Fibroblast of pulmonary artery (primary cell): ENCODE measurements around the gene LIME1.

ENCODE experiments used
- DNase-seq: peaks from one replicate; pipeline ENCODE4 v3.0.0-alpha.2; 2010; ENCODE audit warnings: low read depth
- H3K4me3 ChIP-seq: replicated peaks from 2 replicates; pipeline ENCODE4 v1.5.1; 2011; ENCODE audit warnings: low read depth, mild to moderate bottlenecking, control low read depth, low read length, moderate library complexity
- CTCF ChIP-seq: IDR thresholded peaks from 2 replicates; pipeline ENCODE4 v1.5.1; 2011; ENCODE audit warnings: mild to moderate bottlenecking, control low read depth, low read length, inconsistent platforms; ENCODE audit errors: missing control alignments

LIME1 gene

GRCh38 chr20:63738687-63739129 lies 2.2 kb downstream of the LIME1 start:
- no peak overlapping the region for H3K4me3 ChIP-seq
- TF ChIP-seq CTCF = no peak
- DNase-seq = no peak

DNA sequence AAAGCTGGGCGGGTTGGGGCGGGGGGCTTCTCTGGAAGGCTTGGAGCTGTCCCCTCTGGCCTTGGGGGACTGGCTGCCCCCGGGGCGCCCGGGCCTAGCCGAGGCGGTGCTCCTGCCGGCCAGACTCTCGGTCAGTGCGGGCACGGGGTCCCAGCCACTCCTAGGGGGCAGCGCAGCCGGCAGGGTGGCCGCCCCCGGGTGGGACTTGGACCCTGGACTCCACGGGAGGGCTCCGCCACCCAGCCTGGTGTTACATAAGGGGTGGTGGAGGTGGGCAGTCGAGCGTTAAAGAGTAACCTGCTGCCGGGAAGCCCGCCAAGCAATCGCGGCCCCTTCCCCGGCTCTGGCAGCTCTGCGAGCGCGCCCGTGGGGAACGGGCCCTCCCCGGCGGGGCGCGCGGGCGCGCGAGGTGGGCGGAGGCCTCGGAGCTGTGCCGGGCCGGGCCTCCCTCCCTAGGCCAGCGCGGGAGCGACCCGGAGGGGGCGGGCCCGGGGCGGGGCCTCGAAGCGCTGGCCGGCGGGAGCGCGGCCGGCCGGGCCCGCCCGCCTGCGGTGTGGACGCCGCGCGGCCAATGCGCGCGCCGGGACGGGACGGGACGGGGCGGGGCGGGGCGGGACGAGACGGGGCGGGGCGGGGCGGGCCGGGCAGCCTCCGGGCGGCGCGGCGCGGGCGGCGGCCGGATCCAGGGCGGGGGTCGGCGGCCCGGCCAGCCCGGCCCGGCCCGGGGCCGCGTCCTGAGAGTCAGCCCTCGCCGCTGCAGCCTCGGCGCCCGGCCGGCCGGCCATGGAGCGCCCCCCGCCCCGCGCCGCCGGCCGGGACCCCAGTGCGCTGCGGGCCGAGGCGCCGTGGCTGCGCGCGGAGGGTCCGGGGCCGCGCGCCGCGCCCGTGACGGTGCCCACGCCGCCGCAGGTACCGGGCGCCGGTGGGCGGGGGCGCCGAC lies 2.9 kb downstream of the LIME1 start, which contains the start of gene SLC2A4RG:
Gene SLC2A4RG, plus strand, starts transcription at position 647 of the 940 bp plus-strand sequence. Its CDS starts 137 bp downstream, at position 784.
- peak within 1 kb of the TSS; percentile 72 for H3K4me3 ChIP-seq
- no peak for TF ChIP-seq CTCF

DNA sequence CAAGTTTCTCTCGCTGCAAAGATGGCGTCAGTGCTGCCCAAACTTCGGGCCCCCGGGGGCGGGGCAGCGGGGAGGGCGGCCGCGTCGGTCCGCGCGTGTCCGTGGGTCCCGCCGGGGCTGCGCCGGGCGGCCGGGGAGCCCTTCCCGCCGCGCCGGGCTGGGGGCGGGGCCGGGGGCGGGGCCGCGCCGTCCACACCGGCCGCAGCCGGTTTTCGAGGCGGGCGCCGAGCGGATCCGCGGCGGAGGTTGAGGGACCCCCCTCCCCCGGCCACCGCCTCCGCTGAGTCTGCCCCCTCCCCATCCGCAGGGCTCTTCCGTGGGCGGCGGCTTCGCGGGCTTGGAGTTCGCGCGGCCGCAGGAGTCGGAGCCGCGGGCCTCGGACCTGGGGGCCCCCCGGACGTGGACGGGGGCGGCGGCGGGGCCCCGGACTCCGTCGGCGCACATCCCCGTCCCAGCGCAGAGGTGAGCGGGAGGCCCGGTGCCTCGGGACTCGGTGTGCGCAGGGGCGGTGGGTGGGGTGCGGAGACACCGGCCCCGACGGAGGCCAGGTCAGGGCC lies 3.7 kb downstream of the LIME1 start:
- no peak for TF ChIP-seq CTCF
- peak overlapping the region; percentile 72 for H3K4me3 ChIP-seq
- DNase-seq = peak; percentile 26

More for the DNA sequence above, 2.9 kb downstream of the LIME1 start, which contains the start of gene SLC2A4RG:
- DNase-seq = peak; percentile 71

- peak; percentile 91 for DNase-seq
- peak; percentile 3 for TF ChIP-seq CTCF
- peak overlapping the region; percentile 72 for H3K4me3 ChIP-seq
Measured at GRCh38 chr20:63740627-63741353, 4.3 kb downstream of the LIME1 start.

GRCh38 chr20:63741354-63741675 lies 4.9 kb downstream of the LIME1 start:
- TF ChIP-seq CTCF = no peak
- no peak for DNase-seq
- peak overlapping the region; percentile 72 for H3K4me3 ChIP-seq

DNA sequence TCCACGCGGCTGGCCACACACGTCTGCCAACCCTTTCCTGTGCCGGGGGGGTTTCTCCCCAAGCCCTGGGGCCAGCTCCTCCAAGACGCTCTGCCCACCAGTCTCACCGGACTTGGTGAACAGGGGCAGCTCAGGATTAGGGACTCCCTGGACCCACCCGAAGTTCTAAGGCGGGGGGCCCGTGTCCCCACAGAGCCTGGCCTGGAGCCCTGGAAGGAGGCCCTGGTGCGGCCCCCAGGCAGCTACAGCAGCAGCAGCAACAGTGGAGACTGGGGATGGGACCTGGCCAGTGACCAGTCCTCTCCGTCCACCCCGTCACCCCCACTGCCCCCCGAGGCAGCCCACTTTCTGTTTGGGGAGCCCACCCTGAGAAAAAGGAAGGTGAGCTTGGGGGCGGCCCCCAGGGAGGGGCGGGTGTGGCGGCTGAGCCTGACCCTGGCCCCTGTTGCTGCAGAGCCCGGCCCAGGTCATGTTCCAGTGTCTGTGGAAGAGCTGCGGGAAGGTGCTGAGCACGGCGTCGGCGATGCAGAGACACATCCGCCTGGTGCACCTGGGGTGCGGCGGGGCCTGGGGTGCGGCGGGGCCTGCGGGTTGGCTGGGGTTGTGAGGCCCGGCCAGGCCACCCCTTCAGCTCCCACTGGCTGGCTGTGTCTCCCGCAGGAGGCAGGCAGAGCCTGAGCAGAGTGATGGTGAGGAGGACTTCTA lies 5.4 kb downstream of the LIME1 start:
- no peak for DNase-seq
- no peak for TF ChIP-seq CTCF
- H3K4me3 ChIP-seq = peak overlapping the region; percentile 72
